ENCODE data around the gene ZBTB20. TPM values are rescaled to one million over a fixed set of nuclear protein-coding genes. Genes with fewer than 3 reads are reported as not detected.

Gene ZBTB20
- total and polyA plus RNA-seq, 2 donors (not counting 1 experiment from before 2014, with no cell fraction given), result 4.0 to 123 TPM

DNA sequence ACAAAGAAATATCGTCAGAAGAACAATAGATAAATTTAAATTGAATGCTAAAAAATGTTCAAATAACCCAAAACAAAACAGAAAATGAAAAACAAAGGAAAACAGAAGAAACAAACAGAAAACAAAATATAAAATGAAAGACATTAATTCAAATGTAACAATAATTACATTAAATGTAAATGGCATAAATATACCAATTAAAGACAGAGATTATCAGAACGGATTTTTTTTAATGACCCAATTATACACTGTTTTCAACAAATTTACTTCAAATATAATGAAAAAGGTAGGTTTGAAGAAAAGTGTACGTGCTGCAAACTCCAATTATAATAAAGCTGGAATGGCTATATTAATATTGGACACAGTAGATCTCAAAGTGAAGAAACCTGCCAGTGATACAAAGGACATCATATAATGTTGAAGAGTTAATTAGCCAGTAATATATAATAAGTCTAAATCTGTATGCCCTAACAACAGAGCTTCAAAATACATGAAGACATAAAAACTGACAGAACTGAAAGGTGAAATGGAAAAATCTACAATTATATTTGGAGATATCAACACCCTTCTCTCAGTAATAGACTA lies 193.8 kb downstream of the ZBTB20 start:
- H3K4me2 ChIP-seq (replicated peaks; ENCODE audit: low read depth, low read length, poor library complexity, severe bottlenecking), result no peak overlapping the region
- TF ChIP-seq, protein P1, sequence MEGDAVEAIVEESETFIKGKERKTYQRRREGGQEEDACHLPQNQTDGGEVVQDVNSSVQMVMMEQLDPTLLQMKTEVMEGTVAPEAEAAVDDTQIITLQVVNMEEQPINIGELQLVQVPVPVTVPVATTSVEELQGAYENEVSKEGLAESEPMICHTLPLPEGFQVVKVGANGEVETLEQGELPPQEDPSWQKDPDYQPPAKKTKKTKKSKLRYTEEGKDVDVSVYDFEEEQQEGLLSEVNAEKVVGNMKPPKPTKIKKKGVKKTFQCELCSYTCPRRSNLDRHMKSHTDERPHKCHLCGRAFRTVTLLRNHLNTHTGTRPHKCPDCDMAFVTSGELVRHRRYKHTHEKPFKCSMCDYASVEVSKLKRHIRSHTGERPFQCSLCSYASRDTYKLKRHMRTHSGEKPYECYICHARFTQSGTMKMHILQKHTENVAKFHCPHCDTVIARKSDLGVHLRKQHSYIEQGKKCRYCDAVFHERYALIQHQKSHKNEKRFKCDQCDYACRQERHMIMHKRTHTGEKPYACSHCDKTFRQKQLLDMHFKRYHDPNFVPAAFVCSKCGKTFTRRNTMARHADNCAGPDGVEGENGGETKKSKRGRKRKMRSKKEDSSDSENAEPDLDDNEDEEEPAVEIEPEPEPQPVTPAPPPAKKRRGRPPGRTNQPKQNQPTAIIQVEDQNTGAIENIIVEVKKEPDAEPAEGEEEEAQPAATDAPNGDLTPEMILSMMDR (IDR thresholded peaks at IDR 0.05), result no peak
- no peak for TF ChIP-seq EZH2 (IDR thresholded peaks at IDR 0.05; ENCODE audit: borderline replicate concordance, insufficient read depth, low read depth, low read length, poor library complexity, severe bottlenecking)
- intact Hi-C loops (cut with micrococcal nuclease), result no loop called here
- no peak overlapping the region for H3K4me3 ChIP-seq (ENCODE audit: control extremely low read depth in 1 of 5, extremely low read depth in 1 of 5, insufficient read depth in 1 of 5, low read depth in 2 of 5, low read length in 4 of 5)
- Mint-ChIP-seq H3K4me1 (no peaks in the 10 kb centered on the region), H3K27me3 (no peaks in the 10 kb centered on the region), H3K9me3 (ENCODE audit: insufficient read depth) (peaks cover 9% of the 10 kb centered on the region), H3K27ac (no peak overlapping the region), H3K4me3 (no peak overlapping the region)
- no peak overlapping the region for H3K27ac ChIP-seq (ENCODE audit: low read length in 2 of 2)
- H3K79me2 ChIP-seq (ENCODE audit: control insufficient read depth, insufficient read depth, low read length), result no peaks in the 10 kb centered on the region
- POLR2A ChIA-PET, result no interaction called here
- no peak overlapping the region for H2AFZ ChIP-seq (ENCODE audit: insufficient read depth, low read depth, low read length, poor library complexity, severe bottlenecking)
- H3K9ac ChIP-seq (ENCODE audit: low read length), result no peak overlapping the region
- CTCF ChIA-PET, result no interaction called here
- peaks cover 0 to 15% of the 10 kb centered on the region in 2 experiments for H3K36me3 ChIP-seq (replicated peaks in 1 of 2; ENCODE audit: control extremely low read depth in 1 of 2, control insufficient read depth in 1 of 2, extremely low read depth in 1 of 2, insufficient read depth in 2 of 2, low read length in 1 of 2)
- ATAC-seq (ENCODE audit: low read depth) (no peak), DNase-seq (no peak)
- H3K4me1 ChIP-seq (ENCODE audit: control insufficient read depth in 2 of 2, insufficient read depth in 2 of 2, low read length in 2 of 2), result no peaks in the 10 kb centered on the region
- H4K20me1 ChIP-seq (ENCODE audit: control insufficient read depth, insufficient read depth, low read length, poor library complexity, severe bottlenecking), result no peaks in the 10 kb centered on the region
- H3K9me3 ChIP-seq (ENCODE audit: control extremely low read depth in 1 of 3, control insufficient read depth in 2 of 3, insufficient read depth in 1 of 3, low read length in 2 of 3), result peaks cover 0 to 17% (median 3%) of the 10 kb centered on the region in 3 donors
- no CpG with 5 or more reads among the region's 3 CpGs for WGBS (ENCODE audit: insufficient coverage)
- H3K27me3 ChIP-seq (replicated peaks in 1 of 4; ENCODE audit: control extremely low read depth in 1 of 4, control insufficient read depth in 3 of 4, insufficient read depth in 4 of 4, low read length in 3 of 4), result no peaks in the 10 kb centered on the region

DNA sequence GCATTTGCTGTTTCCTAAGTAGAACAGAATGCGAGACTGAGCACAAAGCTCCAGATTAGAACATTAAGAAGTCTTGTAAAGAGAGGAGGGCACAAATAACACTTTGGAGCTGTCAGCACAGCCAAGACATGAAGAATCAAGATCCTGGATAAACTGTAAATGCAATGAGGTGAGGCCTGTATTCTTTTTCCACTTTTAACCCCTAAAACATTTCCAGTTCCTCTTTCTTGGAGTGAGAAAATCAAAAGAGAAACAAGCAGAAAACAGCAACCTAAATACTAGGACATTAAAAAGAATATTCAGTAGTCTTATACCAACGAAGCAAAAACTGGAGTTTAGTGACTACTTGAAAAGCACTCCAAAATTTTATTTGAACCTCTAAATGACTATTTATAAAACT lies 204.3 kb downstream of the ZBTB20 start:
- peaks cover 0 to 3% of the 10 kb centered on the region in 2 donors for H3K4me1 ChIP-seq (ENCODE audit: control insufficient read depth in 2 of 2, insufficient read depth in 2 of 2, low read length in 2 of 2)
- H3K4me3 ChIP-seq (ENCODE audit: control extremely low read depth in 1 of 5, extremely low read depth in 1 of 5, insufficient read depth in 1 of 5, low read depth in 2 of 5, low read length in 4 of 5), result no peak overlapping the region
- intact Hi-C loops (cut with micrococcal nuclease), result no loop called here
- 75% methylated on average over 1 of the region's 2 CpGs for WGBS (ENCODE audit: insufficient coverage)
- ChIA-PET CTCF (no interaction called here), POLR2A (no interaction called here)
- no peak overlapping the region for H3K4me3 Mint-ChIP-seq
- no peaks in the 10 kb centered on the region for H3K27me3 Mint-ChIP-seq
- no peaks in the 10 kb centered on the region for H3K36me3 ChIP-seq (replicated peaks in 1 of 2; ENCODE audit: control extremely low read depth in 1 of 2, control insufficient read depth in 1 of 2, extremely low read depth in 1 of 2, insufficient read depth in 2 of 2, low read length in 1 of 2)
- no peaks in the 10 kb centered on the region for H3K79me2 ChIP-seq (ENCODE audit: control insufficient read depth, insufficient read depth, low read length)
- no peak for ATAC-seq (ENCODE audit: low read depth)
- no peaks in the 10 kb centered on the region for H3K27me3 ChIP-seq (replicated peaks in 1 of 4; ENCODE audit: control extremely low read depth in 1 of 4, control insufficient read depth in 3 of 4, insufficient read depth in 4 of 4, low read length in 3 of 4)
- H3K27ac ChIP-seq (ENCODE audit: low read length in 2 of 2), result no peak overlapping the region
- no peak overlapping the region for H3K27ac Mint-ChIP-seq
- no peaks in the 10 kb centered on the region for H3K9me3 Mint-ChIP-seq (ENCODE audit: insufficient read depth)
- no peaks in the 10 kb centered on the region for H4K20me1 ChIP-seq (ENCODE audit: control insufficient read depth, insufficient read depth, low read length, poor library complexity, severe bottlenecking)
- peaks cover 14% of the 10 kb centered on the region for H3K4me1 Mint-ChIP-seq
- H3K9me3 ChIP-seq (ENCODE audit: control extremely low read depth in 1 of 3, control insufficient read depth in 2 of 3, insufficient read depth in 1 of 3, low read length in 2 of 3), result peaks cover 0 to 1% (median 0%) of the 10 kb centered on the region in 3 donors
- DNase-seq, result no peak
- H3K9ac ChIP-seq (ENCODE audit: low read length), result no peak overlapping the region
- no peak for TF ChIP-seq EZH2 (IDR thresholded peaks at IDR 0.05; ENCODE audit: borderline replicate concordance, insufficient read depth, low read depth, low read length, poor library complexity, severe bottlenecking)
- TF ChIP-seq, protein P1 (IDR thresholded peaks at IDR 0.05), result no peak
- no peak overlapping the region for H2AFZ ChIP-seq (ENCODE audit: insufficient read depth, low read depth, low read length, poor library complexity, severe bottlenecking)
- H3K4me2 ChIP-seq (replicated peaks; ENCODE audit: low read depth, low read length, poor library complexity, severe bottlenecking), result no peak overlapping the region

Data from B cell (primary cell).